Natural killer cell (primary cell): Measurements from ENCODE around the gene MFSD12. TPM values are rescaled to one million over a fixed set of nuclear protein-coding genes. Genes with fewer than 3 reads are reported as not detected.
A peak's percentile ranks its signal among the peaks of the same experiment; 100 is the strongest.

ENCODE experiments used
- ATAC-seq, 3 donors: fragments of 150-1000 bp in 2 of 3; fragments of 200-7000 bp in 1 of 3; cut with Tn5 transposase; 1 replicate in 1 of 3; 2 replicates in 2 of 3; pipeline ENCODE4 v1.10.0; 2021; ENCODE audit warnings: mild to moderate bottlenecking in 2 of 3, moderate library complexity in 2 of 3
- DNase-seq, 2 donors: peaks; one replicate each; pipeline versions ENCODE4 v3.0.0 to v3.0.0-alpha.2; 2013 to 2021; ENCODE audit warnings: mixed read lengths in 1 of 2
- H3K27ac ChIP-seq: one replicate; pipeline ENCODE4 v1.5.1; 2013; ENCODE audit warnings: mild to moderate bottlenecking, low read length
- H3K27me3 ChIP-seq: one replicate; pipeline ENCODE4 v1.6.1; 2013; ENCODE audit warnings: low read length; ENCODE audit not compliant: control insufficient read depth, insufficient read depth
- H3K36me3 ChIP-seq: one replicate; pipeline ENCODE4 v1.6.1; 2013; ENCODE audit warnings: low read length; ENCODE audit not compliant: control insufficient read depth, insufficient read depth
- H3K4me1 ChIP-seq: one replicate; pipeline ENCODE4 v1.6.1; 2013; ENCODE audit warnings: low read length; ENCODE audit not compliant: control insufficient read depth, insufficient read depth
- H3K4me3 ChIP-seq: one replicate; pipeline ENCODE4 v1.5.1; 2013; ENCODE audit warnings: low read length
- H3K9me3 ChIP-seq: one replicate; pipeline ENCODE4 v1.6.1; 2013; ENCODE audit warnings: low read length; ENCODE audit not compliant: control insufficient read depth, insufficient read depth
- H3K27ac Mint-ChIP-seq, 2 donors: one replicate each; pipeline ENCODE4 v1.8.0; 2022; ENCODE audit warnings: mild to moderate bottlenecking in 2 of 2, mixed read lengths in 2 of 2, moderate library complexity in 1 of 2
- H3K27me3 Mint-ChIP-seq, 2 donors: one replicate each; pipeline ENCODE4 v1.8.0; 2022; ENCODE audit warnings: low read depth in 2 of 2, mixed read lengths in 2 of 2
- H3K36me3 Mint-ChIP-seq: one replicate; pipeline ENCODE4 v1.8.0; 2022; ENCODE audit warnings: mixed read lengths
- H3K4me1 Mint-ChIP-seq, 2 donors: one replicate each; pipeline ENCODE4 v1.8.0; 2022; ENCODE audit warnings: mixed read lengths in 2 of 2
- H3K4me3 Mint-ChIP-seq: one replicate; pipeline ENCODE4 v1.8.0; 2022; ENCODE audit warnings: mild to moderate bottlenecking, moderate library complexity, mixed read lengths
- H3K9me3 Mint-ChIP-seq, 2 donors: one replicate each; pipeline ENCODE4 v1.8.0; 2022; ENCODE audit warnings: mixed read lengths in 2 of 2
- WGBS: methylation state at CpG from one replicate; pipeline ENCODE4 v1.1.7; 2013; ENCODE audit warnings: missing lambda C conversion rate; ENCODE audit not compliant: insufficient coverage; 5-methylcytosine and 5-hydroxymethylcytosine counted together
- intact Hi-C: fragments of 100-400 bp; cut with micrococcal nuclease; formaldehyde crosslinking; loops from one replicate; pipeline ENCODE4 v1.14.2; 2022
- total RNA-seq, 4 donors: library from RNA; stranded (reverse); fragments of 120-200 nt in 1 of 4; gene quantifications; one replicate each; pipeline versions ENCODE4 v1.2.3 to v1.2.4, GENCODE V29; 2013 to 2022
- TF ChIP-seq, protein P1 (sequence below): fragments of 200-600 bp; IDR thresholded peaks from one replicate; pipeline ENCODE4 v1.8.0; 2022; ENCODE audit warnings: antibody characterized with exemption

MFSD12 gene
- total RNA-seq, 3 donors from 2014 or later (not counting 1 experiment from before 2014, with no cell fraction given), result 29.8 to 34.5 (median 33.6) TPM

DNA sequence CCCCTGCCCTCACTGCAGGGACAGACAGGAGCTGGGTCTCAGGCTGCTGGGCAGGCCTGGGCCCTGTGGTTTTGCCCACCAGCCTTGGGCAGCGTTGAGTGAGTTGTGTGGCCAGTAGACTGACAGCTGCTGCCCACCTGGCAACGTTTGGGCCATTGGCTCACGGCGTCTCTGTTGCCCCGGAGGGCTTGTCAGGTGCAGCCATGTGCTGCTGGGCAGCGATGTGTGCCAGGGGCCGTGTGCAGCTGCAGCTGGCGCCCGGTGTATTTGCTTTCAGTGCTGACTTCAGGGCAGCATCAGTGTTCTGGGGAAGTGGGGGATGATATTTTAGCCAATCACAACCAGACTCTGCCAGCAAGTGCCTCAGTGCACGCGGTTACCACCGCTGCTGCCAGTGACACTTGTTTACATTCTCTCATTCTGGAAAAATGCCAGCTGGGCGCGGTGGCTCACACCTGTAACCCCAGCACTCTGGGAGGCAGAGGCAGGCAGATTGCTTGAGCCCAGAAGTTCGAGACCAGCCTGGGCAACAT is 40.6 kb downstream of the MFSD12 start:
- Histone ChIP-seq H3K36me3 (peaks cover 7% of the 10 kb centered on the region), H3K27me3 (no peaks in the 10 kb centered on the region), H3K4me1 (peaks cover 25% of the 10 kb centered on the region), H3K9me3 (no peaks in the 10 kb centered on the region), H3K4me3 (no peak overlapping the region), H3K27ac (peak overlapping the region; percentile 37)
- Mint-ChIP-seq H3K4me1 (peaks cover 11 to 20% of the 10 kb centered on the region in 2 donors), H3K4me3 (no peak overlapping the region), H3K27me3 (no peaks in the 10 kb centered on the region), H3K9me3 (no peaks in the 10 kb centered on the region), H3K27ac (peak overlapping the region; percentile 61 to 63), H3K36me3 (no peaks in the 10 kb centered on the region)
- intact Hi-C loops, result no loop called here
- peak; percentile 46 to 72 (median 70) for ATAC-seq
- WGBS, result 40% methylated on average over 15 of the region's 15 CpGs
- TF ChIP-seq, protein P1, sequence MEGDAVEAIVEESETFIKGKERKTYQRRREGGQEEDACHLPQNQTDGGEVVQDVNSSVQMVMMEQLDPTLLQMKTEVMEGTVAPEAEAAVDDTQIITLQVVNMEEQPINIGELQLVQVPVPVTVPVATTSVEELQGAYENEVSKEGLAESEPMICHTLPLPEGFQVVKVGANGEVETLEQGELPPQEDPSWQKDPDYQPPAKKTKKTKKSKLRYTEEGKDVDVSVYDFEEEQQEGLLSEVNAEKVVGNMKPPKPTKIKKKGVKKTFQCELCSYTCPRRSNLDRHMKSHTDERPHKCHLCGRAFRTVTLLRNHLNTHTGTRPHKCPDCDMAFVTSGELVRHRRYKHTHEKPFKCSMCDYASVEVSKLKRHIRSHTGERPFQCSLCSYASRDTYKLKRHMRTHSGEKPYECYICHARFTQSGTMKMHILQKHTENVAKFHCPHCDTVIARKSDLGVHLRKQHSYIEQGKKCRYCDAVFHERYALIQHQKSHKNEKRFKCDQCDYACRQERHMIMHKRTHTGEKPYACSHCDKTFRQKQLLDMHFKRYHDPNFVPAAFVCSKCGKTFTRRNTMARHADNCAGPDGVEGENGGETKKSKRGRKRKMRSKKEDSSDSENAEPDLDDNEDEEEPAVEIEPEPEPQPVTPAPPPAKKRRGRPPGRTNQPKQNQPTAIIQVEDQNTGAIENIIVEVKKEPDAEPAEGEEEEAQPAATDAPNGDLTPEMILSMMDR, result no peak
- DNase-seq, result peak in 1 of 2 donors; percentile 73

DNA sequence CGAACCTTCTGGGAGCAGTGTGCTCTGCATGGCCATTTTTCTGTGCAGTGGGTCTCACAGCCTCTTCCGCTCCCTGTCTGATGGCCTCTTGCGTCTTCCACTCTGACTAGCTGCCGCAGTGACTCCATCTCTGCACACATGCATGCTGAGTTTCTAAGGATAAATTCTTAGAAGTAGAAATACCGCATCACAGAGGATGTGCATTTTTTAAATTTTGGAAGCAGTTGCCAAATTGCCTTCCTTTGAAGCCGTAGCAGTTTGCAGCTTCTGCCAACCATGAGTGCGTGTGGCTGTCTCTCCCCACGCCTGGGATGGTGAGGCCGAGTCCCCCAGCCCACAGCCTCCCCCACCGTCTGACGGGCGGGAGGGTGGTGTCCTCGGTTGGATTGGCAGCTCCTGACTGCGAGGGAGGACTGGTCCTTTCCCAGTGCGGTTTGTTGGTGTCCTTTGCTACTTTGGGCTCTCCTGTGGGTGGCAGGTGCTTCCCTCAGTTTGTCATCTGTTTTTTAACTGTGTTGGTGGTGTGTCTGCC is 41.4 kb downstream of the MFSD12 start:
- 79% methylated on average over 15 of the region's 15 CpGs for WGBS
- Histone ChIP-seq H3K4me3 (no peak overlapping the region), H3K9me3 (no peaks in the 10 kb centered on the region), H3K4me1 (peaks cover 28% of the 10 kb centered on the region), H3K36me3 (peaks cover 12% of the 10 kb centered on the region), H3K27ac (no peak overlapping the region), H3K27me3 (no peaks in the 10 kb centered on the region)
- intact Hi-C loops, result no loop called here
- no peaks in the 10 kb centered on the region for H3K36me3 Mint-ChIP-seq
- no peak overlapping the region for H3K4me3 Mint-ChIP-seq
- no peaks in the 10 kb centered on the region for H3K27me3 Mint-ChIP-seq
- TF ChIP-seq, protein P1, result no peak
- peak overlapping the region in 1 of 2 donors; percentile 61 for H3K27ac Mint-ChIP-seq
- no peaks in the 10 kb centered on the region for H3K9me3 Mint-ChIP-seq
- ATAC-seq, result no peak
- DNase-seq, result no peak
- H3K4me1 Mint-ChIP-seq, result peaks cover 8 to 25% of the 10 kb centered on the region in 2 donors

GRCh38 chr19:3514930-3515329 is 42.5 kb downstream of the MFSD12 start:
- peaks cover 14% of the 10 kb centered on the region for H3K36me3 ChIP-seq
- no peaks in the 10 kb centered on the region for H3K36me3 Mint-ChIP-seq

More at GRCh38 chr19:3514930-3515329, 42.5 kb downstream of the MFSD12 start:
- no peak for ATAC-seq
- TF ChIP-seq, protein P1, result no peak
- peaks cover 8 to 27% of the 10 kb centered on the region in 2 donors for H3K4me1 Mint-ChIP-seq
- H3K4me3 Mint-ChIP-seq, result no peak overlapping the region
- no peak for DNase-seq
- H3K27me3 Mint-ChIP-seq, result no peaks in the 10 kb centered on the region
- no peak overlapping the region for H3K4me3 ChIP-seq
- H3K27ac Mint-ChIP-seq, result peak overlapping the region in 1 of 2 donors; percentile 24
- H3K9me3 Mint-ChIP-seq, result no peaks in the 10 kb centered on the region
- no peaks in the 10 kb centered on the region for H3K27me3 ChIP-seq
- WGBS, result 92% methylated on average over 12 of the region's 12 CpGs
- H3K9me3 ChIP-seq, result no peaks in the 10 kb centered on the region
- no peak overlapping the region for H3K27ac ChIP-seq
- H3K4me1 ChIP-seq, result peaks cover 32% of the 10 kb centered on the region
- intact Hi-C loops, result no loop called here
